ENCODE measurements around the gene NFKBIE. TPM values are rescaled to one million over a fixed set of nuclear protein-coding genes. Genes with fewer than 3 reads are reported as not detected.
A peak's percentile ranks its signal among the peaks of the same experiment; 100 is the strongest.

The NFKBIE gene
- total and polyA plus RNA-seq, 2 experiments from 2014 or later = 12.5 to 34.2 TPM

DNA sequence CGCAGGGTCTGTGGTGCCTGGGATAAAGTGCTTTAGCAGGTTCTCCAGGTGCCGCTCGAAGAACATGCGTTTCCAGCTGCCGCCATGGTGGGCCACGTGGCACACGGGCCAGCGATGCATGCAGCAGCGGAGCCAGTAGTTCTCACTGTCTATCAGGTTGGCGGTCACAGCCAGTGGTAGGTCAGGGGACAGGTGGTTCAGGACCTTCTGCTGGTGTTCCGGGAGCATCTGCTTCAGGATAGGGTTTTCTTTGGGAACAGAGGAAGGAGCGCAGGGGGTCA is 20.9 kb upstream of the NFKBIE start:
- no peak for DNase-seq (ENCODE audit: low read depth in 1 of 2, low spot score in 1 of 2)
- TF ChIP-seq, protein P1, sequence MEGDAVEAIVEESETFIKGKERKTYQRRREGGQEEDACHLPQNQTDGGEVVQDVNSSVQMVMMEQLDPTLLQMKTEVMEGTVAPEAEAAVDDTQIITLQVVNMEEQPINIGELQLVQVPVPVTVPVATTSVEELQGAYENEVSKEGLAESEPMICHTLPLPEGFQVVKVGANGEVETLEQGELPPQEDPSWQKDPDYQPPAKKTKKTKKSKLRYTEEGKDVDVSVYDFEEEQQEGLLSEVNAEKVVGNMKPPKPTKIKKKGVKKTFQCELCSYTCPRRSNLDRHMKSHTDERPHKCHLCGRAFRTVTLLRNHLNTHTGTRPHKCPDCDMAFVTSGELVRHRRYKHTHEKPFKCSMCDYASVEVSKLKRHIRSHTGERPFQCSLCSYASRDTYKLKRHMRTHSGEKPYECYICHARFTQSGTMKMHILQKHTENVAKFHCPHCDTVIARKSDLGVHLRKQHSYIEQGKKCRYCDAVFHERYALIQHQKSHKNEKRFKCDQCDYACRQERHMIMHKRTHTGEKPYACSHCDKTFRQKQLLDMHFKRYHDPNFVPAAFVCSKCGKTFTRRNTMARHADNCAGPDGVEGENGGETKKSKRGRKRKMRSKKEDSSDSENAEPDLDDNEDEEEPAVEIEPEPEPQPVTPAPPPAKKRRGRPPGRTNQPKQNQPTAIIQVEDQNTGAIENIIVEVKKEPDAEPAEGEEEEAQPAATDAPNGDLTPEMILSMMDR (IDR thresholded peaks at IDR 0.05; ENCODE audit: low read depth, low read length) = no peak
- Histone ChIP-seq H3K36me3 (no peaks in the 10 kb centered on the region), H3K27me3 (peaks cover 52% of the 10 kb centered on the region), H3K4me1 (ENCODE audit: low read depth) (no peaks in the 10 kb centered on the region), H3K4me3 (no peak overlapping the region), H3K9me3 (ENCODE audit: low read depth) (no peaks in the 10 kb centered on the region), H3K27ac (no peak overlapping the region)

DNA sequence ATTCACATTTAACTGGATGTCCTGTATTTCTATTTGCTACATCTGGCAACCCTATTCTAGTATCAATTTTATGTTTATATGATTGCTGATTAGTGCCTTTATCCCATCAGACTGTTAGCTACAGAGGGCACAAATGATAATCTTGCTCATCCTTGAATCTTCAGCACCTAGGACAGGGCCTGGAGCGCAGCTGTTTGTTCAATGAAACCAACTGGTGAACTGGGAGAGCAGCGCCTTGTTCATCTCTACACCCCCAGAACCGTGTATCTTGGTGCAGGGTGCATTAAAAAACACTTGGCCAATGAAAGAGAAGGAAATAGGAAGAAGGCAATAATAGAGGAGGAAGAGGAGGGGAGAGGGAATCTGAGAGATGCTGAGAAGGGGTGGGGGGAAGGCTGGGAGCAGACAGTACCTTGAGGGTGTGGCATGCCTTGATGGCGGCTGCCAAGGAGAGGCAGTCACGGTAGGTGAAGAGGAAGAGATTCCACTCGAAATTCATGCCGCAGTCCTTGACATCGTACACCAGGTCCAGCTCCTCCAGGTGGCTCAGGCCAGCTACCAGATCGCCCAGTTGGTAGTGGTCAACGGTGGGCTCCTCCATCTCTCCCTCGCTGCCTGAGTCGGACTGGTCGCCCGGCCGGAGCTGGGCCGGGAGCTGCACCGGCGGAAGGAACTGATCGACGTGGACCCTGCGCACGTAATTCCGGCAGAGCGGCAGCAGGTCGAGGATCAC is 20.4 kb upstream of the NFKBIE start:
- no peaks in the 10 kb centered on the region for H3K36me3 ChIP-seq
- peaks cover 52% of the 10 kb centered on the region for H3K27me3 ChIP-seq
- no peak overlapping the region for H3K4me3 ChIP-seq
- peak; percentile 46 to 65 for DNase-seq (ENCODE audit: low read depth in 1 of 2, low spot score in 1 of 2)
- TF ChIP-seq, protein P1 (IDR thresholded peaks at IDR 0.05; ENCODE audit: low read depth, low read length) = no peak
- no peaks in the 10 kb centered on the region for H3K9me3 ChIP-seq (ENCODE audit: low read depth)
- no peak overlapping the region for H3K27ac ChIP-seq
- no peaks in the 10 kb centered on the region for H3K4me1 ChIP-seq (ENCODE audit: low read depth)

DNA sequence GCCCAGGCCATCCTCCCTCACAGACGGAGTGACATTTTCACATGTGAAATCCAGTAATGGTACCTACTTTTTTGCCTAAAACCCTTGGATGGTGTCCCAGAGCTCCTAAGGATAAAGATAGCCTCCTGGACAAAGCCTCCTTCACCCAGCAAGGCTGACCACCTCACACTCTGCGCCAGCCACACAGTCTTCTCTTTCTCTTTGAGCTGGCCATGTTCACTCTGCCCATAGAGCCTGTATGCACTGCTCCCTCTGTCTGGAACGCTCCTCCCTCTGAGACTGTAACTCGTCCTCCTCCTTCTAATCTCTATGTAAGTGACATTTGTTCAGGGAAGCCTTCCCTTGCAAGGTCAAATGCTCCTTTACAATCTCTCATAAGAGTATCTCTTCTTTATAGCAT is 19.5 kb upstream of the NFKBIE start:
- Histone ChIP-seq H3K9me3 (ENCODE audit: low read depth) (no peaks in the 10 kb centered on the region), H3K27ac (no peak overlapping the region), H3K4me1 (ENCODE audit: low read depth) (no peaks in the 10 kb centered on the region), H3K27me3 (peaks cover 52% of the 10 kb centered on the region), H3K4me3 (no peak overlapping the region), H3K36me3 (no peaks in the 10 kb centered on the region)
- TF ChIP-seq, protein P1 (IDR thresholded peaks at IDR 0.05; ENCODE audit: low read depth, low read length) = no peak
- no peak for DNase-seq (ENCODE audit: low read depth in 1 of 2, low spot score in 1 of 2)

DNA sequence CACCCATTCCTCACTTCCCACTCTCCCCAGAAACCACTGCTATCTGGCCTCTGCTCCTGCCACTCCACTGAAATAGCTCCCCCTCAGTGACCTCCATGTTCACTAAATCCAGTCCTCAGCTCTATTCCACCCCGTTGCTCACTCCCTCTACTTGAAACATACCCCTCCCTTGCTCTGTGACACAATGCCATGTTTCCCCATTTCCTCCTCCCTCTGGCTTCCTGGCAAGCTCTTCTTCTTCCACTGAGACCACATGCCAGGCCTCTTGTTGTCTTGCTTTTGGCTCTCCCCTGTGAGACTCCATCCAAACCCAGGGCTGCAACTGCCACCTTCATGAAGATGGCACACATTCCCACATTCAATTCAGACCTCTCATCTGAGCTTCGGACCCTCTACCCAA is 18.8 kb upstream of the NFKBIE start:
- H3K4me3 ChIP-seq = no peak overlapping the region
- TF ChIP-seq, protein P1 (IDR thresholded peaks at IDR 0.05; ENCODE audit: low read depth, low read length) = no peak
- H3K27ac ChIP-seq = no peak overlapping the region
- peaks cover 47% of the 10 kb centered on the region for H3K27me3 ChIP-seq
- H3K9me3 ChIP-seq (ENCODE audit: low read depth) = no peaks in the 10 kb centered on the region
- H3K36me3 ChIP-seq = no peaks in the 10 kb centered on the region
- DNase-seq (ENCODE audit: low read depth in 1 of 2, low spot score in 1 of 2) = no peak
- H3K4me1 ChIP-seq (ENCODE audit: low read depth) = no peaks in the 10 kb centered on the region

DNA sequence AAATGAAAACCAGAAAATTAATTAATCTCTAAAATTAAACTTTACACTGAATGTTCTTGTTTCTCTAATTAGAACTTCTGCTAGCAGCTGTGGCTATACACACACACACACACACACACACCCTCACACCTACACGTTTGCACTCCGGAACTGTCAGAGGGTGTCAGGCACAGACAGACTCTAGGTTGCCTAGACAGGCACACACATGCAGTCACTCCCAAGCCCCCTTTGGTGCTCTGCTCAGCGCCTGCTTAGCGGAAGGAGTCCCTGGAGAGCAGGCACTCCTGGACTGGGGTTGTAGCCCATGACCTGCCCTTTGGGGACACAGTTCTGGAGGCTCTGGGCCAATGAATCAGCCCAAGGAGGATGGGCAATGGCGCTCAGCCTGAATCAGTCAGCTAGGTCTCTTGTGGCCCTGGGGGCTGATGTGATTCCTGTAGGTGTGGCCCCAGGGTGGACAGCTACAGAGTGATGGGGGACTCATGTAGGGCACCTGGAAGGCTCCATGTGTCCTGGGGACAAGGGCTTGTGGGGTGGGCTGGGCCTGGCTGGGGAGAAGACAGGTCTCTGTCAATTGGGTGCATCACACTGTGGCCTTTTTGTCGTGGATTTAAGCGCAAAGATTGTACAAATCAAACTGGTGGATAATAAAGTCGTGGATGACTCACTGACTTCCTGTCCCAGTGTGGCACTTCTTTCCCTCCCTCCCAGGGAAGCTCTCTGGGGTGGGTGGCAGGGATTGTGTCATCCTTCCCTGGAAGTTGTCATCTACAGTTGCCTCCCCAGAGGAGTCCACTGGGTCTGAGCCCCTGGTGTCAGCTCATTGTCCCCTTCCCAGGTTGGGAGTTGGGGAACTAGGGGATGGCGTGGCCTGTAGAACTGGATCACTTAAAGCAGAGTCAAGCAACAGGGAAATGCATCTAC is 13.7 kb upstream of the NFKBIE start:
- peaks cover 53% of the 10 kb centered on the region for H3K27me3 ChIP-seq
- TF ChIP-seq, protein P1 (IDR thresholded peaks at IDR 0.05; ENCODE audit: low read depth, low read length) = no peak

More for the DNA sequence above, 13.7 kb upstream of the NFKBIE start:
- Histone ChIP-seq H3K4me1 (ENCODE audit: low read depth) (no peaks in the 10 kb centered on the region), H3K9me3 (ENCODE audit: low read depth) (no peaks in the 10 kb centered on the region), H3K27ac (no peak overlapping the region), H3K4me3 (no peak overlapping the region), H3K36me3 (no peaks in the 10 kb centered on the region)
- DNase-seq (ENCODE audit: low read depth in 1 of 2, low spot score in 1 of 2) = no peak
